Liver (tissue), 9 donors: ENCODE measurements around the gene PYDC1. TPM values are rescaled to one million over a fixed set of nuclear protein-coding genes. Genes with fewer than 3 reads are reported as not detected.

Source experiments
- DNase-seq: peaks from one replicate; pipeline ENCODE4 v3.0.0-alpha.2; 2017; ENCODE audit warnings: low spot score
- H3K27ac ChIP-seq, 2 donors: one replicate each; pipeline ENCODE4 v1.7.0; 2013; ENCODE audit warnings: inconsistent platforms in 2 of 2, low read length in 2 of 2, control low read depth in 1 of 2, low read depth in 1 of 2, mild to moderate bottlenecking in 1 of 2
- H3K27me3 ChIP-seq, 4 donors: one replicate each; pipeline versions ENCODE4 v1.6.1 to v1.7.0; 2013; ENCODE audit warnings: low read length in 3 of 4, inconsistent platforms in 1 of 4, mild to moderate bottlenecking in 1 of 4, moderate library complexity in 1 of 4; ENCODE audit not compliant: control insufficient read depth in 4 of 4, insufficient read depth in 4 of 4
- H3K36me3 ChIP-seq, 4 donors: one replicate each; pipeline versions ENCODE4 v1.6.1 to v1.7.0; 2013; ENCODE audit warnings: low read length in 3 of 4, mild to moderate bottlenecking in 3 of 4, low read depth in 1 of 4, moderate library complexity in 1 of 4; ENCODE audit not compliant: control insufficient read depth in 4 of 4, insufficient read depth in 3 of 4
- H3K4me1 ChIP-seq, 4 donors: one replicate each; pipeline versions ENCODE4 v1.6.1 to v1.7.0; 2013; ENCODE audit warnings: low read length in 3 of 4, mild to moderate bottlenecking in 3 of 4, moderate library complexity in 1 of 4; ENCODE audit not compliant: control insufficient read depth in 4 of 4, insufficient read depth in 4 of 4
- H3K4me3 ChIP-seq, 3 donors: one replicate each; pipeline versions ENCODE4 v1.6.1 to v1.7.0; 2013; ENCODE audit warnings: low read length in 3 of 3, control low read depth in 1 of 3, low read depth in 1 of 3, mild to moderate bottlenecking in 1 of 3
- H3K9ac ChIP-seq, 2 donors: one replicate each; pipeline ENCODE4 v1.7.0; 2013; ENCODE audit warnings: low read length in 2 of 2, mild to moderate bottlenecking in 2 of 2, moderate library complexity in 2 of 2, control low read depth in 1 of 2, low read depth in 1 of 2
- H3K9me3 ChIP-seq, 4 donors: one replicate each; pipeline versions ENCODE4 v1.6.1 to v1.7.0; 2013; ENCODE audit warnings: low read length in 3 of 4; ENCODE audit not compliant: control insufficient read depth in 4 of 4
- EGR1 ChIP-seq, 2 donors: IDR thresholded peaks; 2 replicates each; pipeline ENCODE4 v1.6.1; 2016 to 2018; ENCODE audit warnings: antibody characterized with exemption in 2 of 2, low read depth in 2 of 2
- FOXA1 ChIP-seq: IDR thresholded peaks from 2 replicates; pipeline ENCODE4 v1.6.1; 2016; ENCODE audit warnings: antibody characterized with exemption
- FOXA2 ChIP-seq: IDR thresholded peaks from 2 replicates; pipeline ENCODE4 v1.6.1; 2016; ENCODE audit warnings: antibody characterized with exemption
- GABPA ChIP-seq, 2 donors: IDR thresholded peaks in 1 of 2; conservative IDR thresholded peaks in 1 of 2; 2 replicates each; pipeline ENCODE4 v1.6.1; 2016; ENCODE audit warnings: antibody characterized with exemption in 2 of 2, mild to moderate bottlenecking in 1 of 2, moderate library complexity in 1 of 2
- HNF4A ChIP-seq, 2 donors: conservative IDR thresholded peaks; 2 replicates each; pipeline ENCODE4 v1.6.1; 2016; ENCODE audit warnings: antibody characterized with exemption in 2 of 2, mild to moderate bottlenecking in 2 of 2
- HNF4G ChIP-seq: IDR thresholded peaks from 2 replicates; pipeline ENCODE4 v1.6.1; 2016; ENCODE audit warnings: antibody characterized with exemption
- JUND ChIP-seq, 2 donors: IDR thresholded peaks; 2 replicates each; pipeline ENCODE4 v1.6.1; 2016; ENCODE audit warnings: antibody characterized with exemption in 2 of 2
- NR2F2 ChIP-seq: IDR thresholded peaks from 2 replicates; pipeline ENCODE4 v1.6.1; 2016; ENCODE audit warnings: antibody characterized with exemption
- RAD21 ChIP-seq, 2 donors: IDR thresholded peaks; 2 replicates each; pipeline ENCODE4 v1.6.1; 2016; ENCODE audit warnings: antibody characterized with exemption in 2 of 2, mild to moderate bottlenecking in 2 of 2
- RXRA ChIP-seq, 2 donors: IDR thresholded peaks; 2 replicates each; pipeline ENCODE4 v1.6.1; 2017 to 2018; ENCODE audit warnings: antibody characterized with exemption in 2 of 2, mild to moderate bottlenecking in 1 of 2
- SP1 ChIP-seq: IDR thresholded peaks from 2 replicates; pipeline ENCODE4 v1.6.1; 2018; ENCODE audit warnings: antibody characterized with exemption, mild to moderate bottlenecking
- YY1 ChIP-seq: IDR thresholded peaks from 2 replicates; pipeline ENCODE4 v1.6.1; 2016; ENCODE audit warnings: antibody characterized with exemption, mild to moderate bottlenecking
- WGBS: extraction: QIAGEN DNeasy Blood & Tissue Kit; methylation state at CpG from one replicate; pipeline ENCODE4 v1.1.7; 2013; 5-methylcytosine and 5-hydroxymethylcytosine counted together
- polyA plus RNA-seq, 2 donors: library from polyadenylated mRNA; stranded (reverse) in 1 of 2; unstranded in 1 of 2; fragments of 200-250 nt in 1 of 2; fragments of >200 nt in 1 of 2; fragmentation: Nextera tagmentation in 1 of 2; extraction: Ambion mirVana in 1 of 2; gene quantifications; one replicate each; pipeline versions ENCODE4 v1.2.1 to v1.2.3, GENCODE V29; 2013 to 2015
- total RNA-seq, 2 donors: library from RNA; depleted of rRNA; stranded (reverse); fragments of >200 nt; gene quantifications; one replicate each; pipeline ENCODE4 v1.2.3, GENCODE V29; 2014
- TF ChIP-seq, protein P1 (sequence below): IDR thresholded peaks from 2 replicates; pipeline ENCODE4 v1.6.1; 2016; ENCODE audit warnings: antibody characterized with exemption, mild to moderate bottlenecking
- TF ChIP-seq, protein P2 (sequence below): IDR thresholded peaks from 2 replicates; pipeline ENCODE4 v1.6.1; 2016; ENCODE audit warnings: antibody characterized with exemption
- TF ChIP-seq, protein P3 (sequence below): IDR thresholded peaks from 2 replicates; pipeline ENCODE4 v1.6.1; 2016; ENCODE audit warnings: antibody characterized with exemption
- TF ChIP-seq, protein P4 (sequence below): IDR thresholded peaks from 2 replicates; pipeline ENCODE4 v1.6.1; 2016; ENCODE audit warnings: antibody characterized with exemption
- TF ChIP-seq, protein P5 (sequence below): fragments of 150-350 bp; IDR thresholded peaks from 2 replicates; pipeline ENCODE4 v1.5.1; 2017; ENCODE audit warnings: improper control_type of control experiment, low read depth, low read length; ENCODE audit not compliant: missing input control
- donor health status: healthy.
- donor health status: healthy.
- donor health status: healthy.
- donor health status: healthy.
- donor health status: healthy.

The PYDC1 gene
- total and polyA plus RNA-seq, 4 donors = not detected

DNA sequence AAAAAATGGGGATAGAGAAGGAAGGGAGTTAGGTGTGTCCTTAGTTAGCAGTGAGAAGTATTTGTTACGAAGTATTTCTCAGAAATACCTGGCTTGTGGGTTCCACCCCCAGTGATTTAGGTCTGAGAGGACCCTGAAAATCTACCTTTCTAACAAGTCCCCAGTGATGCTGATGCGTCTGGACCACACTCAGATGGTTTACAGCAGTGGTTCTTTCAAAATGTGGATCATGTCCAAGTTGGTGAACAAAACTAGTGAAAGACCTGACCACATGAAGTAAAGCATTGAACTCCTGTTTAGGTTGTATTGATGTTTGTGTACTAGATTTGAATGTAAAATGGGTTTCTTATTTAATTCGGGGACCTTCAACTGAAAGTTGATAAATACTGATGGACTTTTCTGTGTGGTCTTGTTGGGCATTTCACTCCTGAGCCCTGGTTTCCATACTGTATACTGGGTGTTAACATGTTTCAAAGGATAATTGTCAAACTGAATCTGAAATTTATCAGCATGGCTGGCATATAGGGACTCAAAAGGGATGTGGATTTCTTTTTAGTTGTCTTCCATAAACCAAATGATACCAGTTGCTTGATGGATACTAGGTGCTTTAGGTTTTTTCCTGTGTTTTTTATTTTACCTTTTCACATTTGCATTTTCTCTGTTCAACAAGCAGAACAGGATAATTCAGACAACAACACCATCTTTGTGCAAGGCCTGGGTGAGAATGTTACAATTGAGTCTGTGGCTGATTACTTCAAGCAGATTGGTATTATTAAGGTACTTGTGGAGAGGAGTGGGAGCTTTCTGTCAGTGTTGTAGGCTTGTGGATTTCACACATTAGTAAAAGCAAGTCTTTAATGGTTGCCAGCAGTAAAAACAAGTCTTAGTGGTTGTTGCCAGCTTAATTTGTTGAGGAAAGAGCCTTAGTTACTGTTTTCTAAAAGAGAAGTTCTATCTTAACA, 28.2 kb downstream of the PYDC1 start:
- peaks cover 23 to 95% (median 85%) of the 10 kb centered on the region in 4 donors for H3K36me3 ChIP-seq
- no peak overlapping the region for H3K27ac ChIP-seq
- TF ChIP-seq, protein P1, sequence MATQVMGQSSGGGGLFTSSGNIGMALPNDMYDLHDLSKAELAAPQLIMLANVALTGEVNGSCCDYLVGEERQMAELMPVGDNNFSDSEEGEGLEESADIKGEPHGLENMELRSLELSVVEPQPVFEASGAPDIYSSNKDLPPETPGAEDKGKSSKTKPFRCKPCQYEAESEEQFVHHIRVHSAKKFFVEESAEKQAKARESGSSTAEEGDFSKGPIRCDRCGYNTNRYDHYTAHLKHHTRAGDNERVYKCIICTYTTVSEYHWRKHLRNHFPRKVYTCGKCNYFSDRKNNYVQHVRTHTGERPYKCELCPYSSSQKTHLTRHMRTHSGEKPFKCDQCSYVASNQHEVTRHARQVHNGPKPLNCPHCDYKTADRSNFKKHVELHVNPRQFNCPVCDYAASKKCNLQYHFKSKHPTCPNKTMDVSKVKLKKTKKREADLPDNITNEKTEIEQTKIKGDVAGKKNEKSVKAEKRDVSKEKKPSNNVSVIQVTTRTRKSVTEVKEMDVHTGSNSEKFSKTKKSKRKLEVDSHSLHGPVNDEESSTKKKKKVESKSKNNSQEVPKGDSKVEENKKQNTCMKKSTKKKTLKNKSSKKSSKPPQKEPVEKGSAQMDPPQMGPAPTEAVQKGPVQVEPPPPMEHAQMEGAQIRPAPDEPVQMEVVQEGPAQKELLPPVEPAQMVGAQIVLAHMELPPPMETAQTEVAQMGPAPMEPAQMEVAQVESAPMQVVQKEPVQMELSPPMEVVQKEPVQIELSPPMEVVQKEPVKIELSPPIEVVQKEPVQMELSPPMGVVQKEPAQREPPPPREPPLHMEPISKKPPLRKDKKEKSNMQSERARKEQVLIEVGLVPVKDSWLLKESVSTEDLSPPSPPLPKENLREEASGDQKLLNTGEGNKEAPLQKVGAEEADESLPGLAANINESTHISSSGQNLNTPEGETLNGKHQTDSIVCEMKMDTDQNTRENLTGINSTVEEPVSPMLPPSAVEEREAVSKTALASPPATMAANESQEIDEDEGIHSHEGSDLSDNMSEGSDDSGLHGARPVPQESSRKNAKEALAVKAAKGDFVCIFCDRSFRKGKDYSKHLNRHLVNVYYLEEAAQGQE = no peak
- TF ChIP-seq, protein P2, sequence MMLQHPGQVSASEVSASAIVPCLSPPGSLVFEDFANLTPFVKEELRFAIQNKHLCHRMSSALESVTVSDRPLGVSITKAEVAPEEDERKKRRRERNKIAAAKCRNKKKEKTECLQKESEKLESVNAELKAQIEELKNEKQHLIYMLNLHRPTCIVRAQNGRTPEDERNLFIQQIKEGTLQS = no peak
- TF ChIP-seq HNF4A (conservative IDR thresholded peaks at IDR 0.05) = no peak
- TF ChIP-seq JUND (IDR thresholded peaks at IDR 0.05) = no peak
- no peak for TF ChIP-seq GABPA (IDR thresholded peaks at IDR 0.05 in 1 of 2, conservative IDR thresholded peaks at IDR 0.05 in 1 of 2)
- TF ChIP-seq FOXA1 = no peak
- no peak for TF ChIP-seq RXRA (IDR thresholded peaks at IDR 0.05)
- no peak for TF ChIP-seq SP1
- TF ChIP-seq, protein P3, sequence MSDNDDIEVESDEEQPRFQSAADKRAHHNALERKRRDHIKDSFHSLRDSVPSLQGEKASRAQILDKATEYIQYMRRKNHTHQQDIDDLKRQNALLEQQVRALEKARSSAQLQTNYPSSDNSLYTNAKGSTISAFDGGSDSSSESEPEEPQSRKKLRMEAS = no peak
- TF ChIP-seq NR2F2 = no peak
- no peaks in the 10 kb centered on the region for H3K9me3 ChIP-seq
- H3K27me3 ChIP-seq = no peaks in the 10 kb centered on the region
- H3K9ac ChIP-seq = no peak overlapping the region
- peaks cover 0 to 4% (median 0%) of the 10 kb centered on the region in 4 donors for H3K4me1 ChIP-seq
- WGBS = 91% methylated on average over 3 of the region's 3 CpGs
- H3K4me3 ChIP-seq = no peak overlapping the region
- DNase-seq = no peak

DNA sequence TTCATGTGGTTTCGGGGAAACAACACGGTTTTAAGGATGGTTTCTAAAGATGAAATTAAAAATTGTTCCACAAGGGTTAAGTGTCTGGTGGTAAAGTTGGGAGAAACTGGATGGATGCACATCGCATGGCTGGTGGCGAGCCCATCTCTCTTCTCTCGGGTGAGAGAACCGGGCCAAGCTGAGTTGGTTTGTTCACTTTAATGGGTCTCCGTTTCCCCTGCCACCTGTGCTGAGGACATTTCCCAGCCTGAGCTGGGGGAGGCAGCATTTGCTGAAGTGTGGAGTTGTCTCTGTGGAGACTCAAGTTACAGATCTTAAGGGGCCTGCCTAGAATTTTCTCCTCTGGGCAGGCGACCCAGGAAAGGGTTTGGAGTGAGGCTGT, 29.1 kb downstream of the PYDC1 start:
- Histone ChIP-seq H3K9me3 (no peaks in the 10 kb centered on the region), H3K36me3 (peaks cover 23 to 93% (median 90%) of the 10 kb centered on the region in 4 donors), H3K27me3 (no peaks in the 10 kb centered on the region), H3K9ac (no peak overlapping the region), H3K4me1 (peaks cover 0 to 10% (median 4%) of the 10 kb centered on the region in 4 donors), H3K4me3 (no peak overlapping the region), H3K27ac (no peak overlapping the region)
- WGBS = 91% methylated on average over 8 of the region's 8 CpGs
- no peak for DNase-seq
- TF ChIP-seq JUND (IDR thresholded peaks at IDR 0.05) (no peak), RXRA (IDR thresholded peaks at IDR 0.05) (no peak), FOXA2 (no peak), SP1 (no peak), EGR1 (IDR thresholded peaks at IDR 0.05; ENCODE audit: low read depth in 2 of 2) (no peak), NR2F2 (no peak), RAD21 (IDR thresholded peaks at IDR 0.05) (no peak), HNF4A (conservative IDR thresholded peaks at IDR 0.05) (no peak), FOXA1 (no peak), HNF4G (no peak), YY1 (no peak), GABPA (IDR thresholded peaks at IDR 0.05 in 1 of 2, conservative IDR thresholded peaks at IDR 0.05 in 1 of 2) (no peak)
- TF ChIP-seq, protein P2 = no peak
- TF ChIP-seq, protein P4, sequence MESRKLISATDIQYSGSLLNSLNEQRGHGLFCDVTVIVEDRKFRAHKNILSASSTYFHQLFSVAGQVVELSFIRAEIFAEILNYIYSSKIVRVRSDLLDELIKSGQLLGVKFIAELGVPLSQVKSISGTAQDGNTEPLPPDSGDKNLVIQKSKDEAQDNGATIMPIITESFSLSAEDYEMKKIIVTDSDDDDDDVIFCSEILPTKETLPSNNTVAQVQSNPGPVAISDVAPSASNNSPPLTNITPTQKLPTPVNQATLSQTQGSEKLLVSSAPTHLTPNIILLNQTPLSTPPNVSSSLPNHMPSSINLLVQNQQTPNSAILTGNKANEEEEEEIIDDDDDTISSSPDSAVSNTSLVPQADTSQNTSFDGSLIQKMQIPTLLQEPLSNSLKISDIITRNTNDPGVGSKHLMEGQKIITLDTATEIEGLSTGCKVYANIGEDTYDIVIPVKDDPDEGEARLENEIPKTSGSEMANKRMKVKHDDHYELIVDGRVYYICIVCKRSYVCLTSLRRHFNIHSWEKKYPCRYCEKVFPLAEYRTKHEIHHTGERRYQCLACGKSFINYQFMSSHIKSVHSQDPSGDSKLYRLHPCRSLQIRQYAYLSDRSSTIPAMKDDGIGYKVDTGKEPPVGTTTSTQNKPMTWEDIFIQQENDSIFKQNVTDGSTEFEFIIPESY = no peak
- TF ChIP-seq, protein P5, sequence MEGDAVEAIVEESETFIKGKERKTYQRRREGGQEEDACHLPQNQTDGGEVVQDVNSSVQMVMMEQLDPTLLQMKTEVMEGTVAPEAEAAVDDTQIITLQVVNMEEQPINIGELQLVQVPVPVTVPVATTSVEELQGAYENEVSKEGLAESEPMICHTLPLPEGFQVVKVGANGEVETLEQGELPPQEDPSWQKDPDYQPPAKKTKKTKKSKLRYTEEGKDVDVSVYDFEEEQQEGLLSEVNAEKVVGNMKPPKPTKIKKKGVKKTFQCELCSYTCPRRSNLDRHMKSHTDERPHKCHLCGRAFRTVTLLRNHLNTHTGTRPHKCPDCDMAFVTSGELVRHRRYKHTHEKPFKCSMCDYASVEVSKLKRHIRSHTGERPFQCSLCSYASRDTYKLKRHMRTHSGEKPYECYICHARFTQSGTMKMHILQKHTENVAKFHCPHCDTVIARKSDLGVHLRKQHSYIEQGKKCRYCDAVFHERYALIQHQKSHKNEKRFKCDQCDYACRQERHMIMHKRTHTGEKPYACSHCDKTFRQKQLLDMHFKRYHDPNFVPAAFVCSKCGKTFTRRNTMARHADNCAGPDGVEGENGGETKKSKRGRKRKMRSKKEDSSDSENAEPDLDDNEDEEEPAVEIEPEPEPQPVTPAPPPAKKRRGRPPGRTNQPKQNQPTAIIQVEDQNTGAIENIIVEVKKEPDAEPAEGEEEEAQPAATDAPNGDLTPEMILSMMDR = no peak
- TF ChIP-seq, protein P1 = no peak
- TF ChIP-seq, protein P3 = no peak
